Naive thymus-derived CD8-positive, alpha-beta T cell (primary cell): ENCODE measurements around the gene P2RX3. TPM values are rescaled to one million over a fixed set of nuclear protein-coding genes. Genes with fewer than 3 reads are reported as not detected.

Experiments used
- ATAC-seq, 2 donors: fragments of 150-1000 bp; cut with Tn5 transposase in 1 of 2; sonication (Bioruptor Pico), chemical (Tn5 transposase) in 1 of 2; 1 replicate in 1 of 2; 2 replicates in 1 of 2; pipeline ENCODE4 v1.10.0; 2021; ENCODE audit warnings: mild to moderate bottlenecking in 2 of 2, moderate library complexity in 2 of 2
- POLR2A ChIA-PET: fragments of 350-600 bp; sonication (Branson Sonifier 250); formaldehyde crosslinking; loops from one replicate; lab custom pipeline; 2021; ENCODE audit warnings: antibody characterized with exemption; lab: Charles Lee
- DNase-seq, 10 donors: peaks; one replicate each; pipeline versions ENCODE4 v3.0.0 to v3.0.0-alpha.2; 2020 to 2022
- H3K27ac Mint-ChIP-seq, 10 donors: one replicate each; pipeline ENCODE4 v1.8.0; 2020 to 2022; ENCODE audit warnings: mild to moderate bottlenecking in 10 of 10, mixed read lengths in 10 of 10, moderate library complexity in 4 of 10, inconsistent platforms in 1 of 10
- H3K27me3 Mint-ChIP-seq, 5 donors: one replicate each; pipeline ENCODE4 v1.8.0; 2021 to 2022; ENCODE audit warnings: mixed read lengths in 5 of 5
- H3K36me3 Mint-ChIP-seq, 3 donors: one replicate each; pipeline ENCODE4 v1.8.0; 2020 to 2022; ENCODE audit warnings: mixed read lengths in 3 of 3, mild to moderate bottlenecking in 2 of 3, inconsistent platforms in 1 of 3
- H3K4me1 Mint-ChIP-seq, 4 donors: one replicate each; pipeline ENCODE4 v1.8.0; 2021 to 2022; ENCODE audit warnings: mixed read lengths in 4 of 4
- H3K4me3 Mint-ChIP-seq, 10 donors: one replicate each; pipeline ENCODE4 v1.8.0; 2020 to 2022; ENCODE audit warnings: mild to moderate bottlenecking in 10 of 10, mixed read lengths in 10 of 10, moderate library complexity in 6 of 10, inconsistent platforms in 1 of 10
- H3K9me3 Mint-ChIP-seq, 9 donors: one replicate each; pipeline ENCODE4 v1.8.0; 2020 to 2022; ENCODE audit warnings: mixed read lengths in 9 of 9, mild to moderate bottlenecking in 3 of 9, inconsistent platforms in 1 of 9, moderate library complexity in 1 of 9
- polyA plus RNA-seq, 3 donors: library from polyadenylated mRNA; unstranded; fragments of 300-500 nt; fragmentation: Illumina TruSeq; gene quantifications; one replicate each; pipeline ENCODE4 v1.2.3, GENCODE V29; 2021
- total RNA-seq, 8 experiments: library from RNA in 2 of 8; stranded (reverse) in 2 of 8; gene quantifications; one replicate each; pipeline ENCODE4 v1.2.3 and lab custom pipeline; 2021 to 2026

The P2RX3 gene
- total and polyA plus RNA-seq, 5 experiments from 2014 or later: not detected

- H3K27ac Mint-ChIP-seq: no peak overlapping the region
- H3K4me3 Mint-ChIP-seq: no peak overlapping the region
- H3K36me3 Mint-ChIP-seq: no peaks in the 10 kb centered on the region
- ATAC-seq: no peak
- POLR2A ChIA-PET: no interaction called here
- DNase-seq: no peak
- H3K27me3 Mint-ChIP-seq: peaks cover 0 to 2% (median 0%) of the 10 kb centered on the region in 5 donors
- H3K9me3 Mint-ChIP-seq: no peaks in the 10 kb centered on the region
- no peaks in the 10 kb centered on the region for H3K4me1 Mint-ChIP-seq
Measured at GRCh38 chr11:57370941-57371340, 32.8 kb downstream of the P2RX3 start.

- POLR2A ChIA-PET: no interaction called here
- DNase-seq (no peak), ATAC-seq (no peak)
- Mint-ChIP-seq H3K4me3 (no peak overlapping the region), H3K4me1 (no peaks in the 10 kb centered on the region), H3K36me3 (no peaks in the 10 kb centered on the region), H3K27me3 (peaks cover 3 to 15% (median 11%) of the 10 kb centered on the region in 5 donors), H3K27ac (no peak overlapping the region), H3K9me3 (no peaks in the 10 kb centered on the region)
Measured at GRCh38 chr11:57373146-57373545, 35.0 kb downstream of the P2RX3 start.

GRCh38 chr11:57374966-57375365, 36.8 kb downstream of the P2RX3 start:
- no peaks in the 10 kb centered on the region for H3K4me1 Mint-ChIP-seq
- no peak overlapping the region for H3K27ac Mint-ChIP-seq
- DNase-seq: no peak
- H3K4me3 Mint-ChIP-seq: no peak overlapping the region
- peaks cover 4 to 22% (median 15%) of the 10 kb centered on the region in 5 donors for H3K27me3 Mint-ChIP-seq
- H3K9me3 Mint-ChIP-seq: no peaks in the 10 kb centered on the region
- no peaks in the 10 kb centered on the region for H3K36me3 Mint-ChIP-seq
- POLR2A ChIA-PET: no interaction called here
- ATAC-seq: no peak

GRCh38 chr11:57375490-57375889, 37.3 kb downstream of the P2RX3 start:
- POLR2A ChIA-PET: no interaction called here

GRCh38 chr11:57376095-57377090, 38.2 kb downstream of the P2RX3 start:
- Mint-ChIP-seq H3K4me1 (no peaks in the 10 kb centered on the region), H3K27me3 (peaks cover 6 to 27% (median 15%) of the 10 kb centered on the region in 5 donors), H3K36me3 (no peaks in the 10 kb centered on the region), H3K27ac (no peak overlapping the region), H3K4me3 (no peak overlapping the region), H3K9me3 (peaks cover 0 to 2% (median 0%) of the 10 kb centered on the region in 9 donors)
- POLR2A ChIA-PET: no interaction called here
- DNase-seq (no peak), ATAC-seq (no peak)

More at GRCh38 chr11:57375490-57375889, 37.3 kb downstream of the P2RX3 start:
- DNase-seq (no peak), ATAC-seq (no peak)
- H3K9me3 Mint-ChIP-seq: peaks cover 0 to 1% (median 0%) of the 10 kb centered on the region in 9 donors
- H3K4me3 Mint-ChIP-seq: no peak overlapping the region
- peaks cover 6 to 23% (median 15%) of the 10 kb centered on the region in 5 donors for H3K27me3 Mint-ChIP-seq
- H3K27ac Mint-ChIP-seq: peak overlapping the region in 1 of 10 donors; percentile 72
- H3K36me3 Mint-ChIP-seq: no peaks in the 10 kb centered on the region
- no peaks in the 10 kb centered on the region for H3K4me1 Mint-ChIP-seq

GRCh38 chr11:57377107-57377506, 39.0 kb downstream of the P2RX3 start:
- DNase-seq: no peak
- Mint-ChIP-seq H3K4me1 (no peaks in the 10 kb centered on the region), H3K9me3 (peaks cover 0 to 2% (median 0%) of the 10 kb centered on the region in 9 donors)

GRCh38 chr11:57378186-57378585, 40.0 kb downstream of the P2RX3 start:
- ATAC-seq: no peak
- Mint-ChIP-seq H3K27me3 (peaks cover 6 to 40% (median 15%) of the 10 kb centered on the region in 5 donors), H3K27ac (no peak overlapping the region), H3K36me3 (no peaks in the 10 kb centered on the region), H3K4me1 (no peaks in the 10 kb centered on the region), H3K9me3 (peaks cover 0 to 2% (median 0%) of the 10 kb centered on the region in 9 donors), H3K4me3 (no peak overlapping the region)
- POLR2A ChIA-PET: no interaction called here
- no peak for DNase-seq

More at GRCh38 chr11:57377107-57377506, 39.0 kb downstream of the P2RX3 start:
- no peak overlapping the region for H3K27ac Mint-ChIP-seq
- no peak for ATAC-seq
- no peaks in the 10 kb centered on the region for H3K36me3 Mint-ChIP-seq
- POLR2A ChIA-PET: no interaction called here
- H3K4me3 Mint-ChIP-seq: no peak overlapping the region
- H3K27me3 Mint-ChIP-seq: peaks cover 6 to 32% (median 15%) of the 10 kb centered on the region in 5 donors

- peaks cover 6 to 40% (median 15%) of the 10 kb centered on the region in 5 donors for H3K27me3 Mint-ChIP-seq
- ATAC-seq: no peak
Measured at GRCh38 chr11:57379732-57380131, 41.6 kb downstream of the P2RX3 start.

GRCh38 chr11:57380975-57381374, 42.8 kb downstream of the P2RX3 start, which contains the start of gene PRG3:
TSS of gene PRG3 (minus strand) at chr11:57381150. CDS start at chr11:57380708, 442 bp downstream.
- POLR2A ChIA-PET: no interaction called here
- no peak for ATAC-seq
- Mint-ChIP-seq H3K9me3 (peaks cover 0 to 2% (median 0%) of the 10 kb centered on the region in 9 donors), H3K27ac (peak within 1 kb of the TSS in 1 of 10 donors; percentile 59), H3K4me3 (no peak within 1 kb of the TSS), H3K36me3 (no peaks in the 10 kb centered on the region), H3K4me1 (no peaks in the 10 kb centered on the region), H3K27me3 (peaks cover 6 to 40% (median 15%) of the 10 kb centered on the region in 5 donors)
- DNase-seq: no peak

More at GRCh38 chr11:57379732-57380131, 41.6 kb downstream of the P2RX3 start:
- H3K27ac Mint-ChIP-seq: peak overlapping the region in 1 of 10 donors; percentile 73
- no peak for DNase-seq
- no peaks in the 10 kb centered on the region for H3K36me3 Mint-ChIP-seq
- POLR2A ChIA-PET: no interaction called here
- H3K9me3 Mint-ChIP-seq: peaks cover 0 to 2% (median 0%) of the 10 kb centered on the region in 9 donors
- H3K4me3 Mint-ChIP-seq: no peak overlapping the region
- H3K4me1 Mint-ChIP-seq: no peaks in the 10 kb centered on the region

GRCh38 chr11:57386178-57386940, 48.2 kb downstream of the P2RX3 start:
- DNase-seq: no peak
- Mint-ChIP-seq H3K9me3 (no peaks in the 10 kb centered on the region), H3K27me3 (peaks cover 0 to 24% (median 0%) of the 10 kb centered on the region in 5 donors), H3K27ac (no peak overlapping the region), H3K36me3 (no peaks in the 10 kb centered on the region), H3K4me3 (no peak overlapping the region), H3K4me1 (peaks cover 0 to 2% (median 0%) of the 10 kb centered on the region in 4 donors)
- ATAC-seq: no peak
- POLR2A ChIA-PET: no interaction called here

GRCh38 chr11:57387289-57388030, 49.3 kb downstream of the P2RX3 start:
- POLR2A ChIA-PET: no interaction called here

GRCh38 chr11:57390535-57390934, 52.4 kb downstream of the P2RX3 start, which contains the start of gene PRG2:
TSS of gene PRG2 (minus strand) at chr11:57390650. CDS start at chr11:57389944, 706 bp downstream.
- Mint-ChIP-seq H3K4me3 (no peak within 1 kb of the TSS), H3K4me1 (peaks cover 0 to 2% (median 0%) of the 10 kb centered on the region in 4 donors), H3K27ac (no peak within 1 kb of the TSS), H3K36me3 (no peaks in the 10 kb centered on the region), H3K9me3 (no peaks in the 10 kb centered on the region), H3K27me3 (peaks cover 0 to 8% (median 0%) of the 10 kb centered on the region in 5 donors)
- POLR2A ChIA-PET: no interaction called here
- ATAC-seq (no peak), DNase-seq (no peak)

More at GRCh38 chr11:57387289-57388030, 49.3 kb downstream of the P2RX3 start:
- no peaks in the 10 kb centered on the region for H3K36me3 Mint-ChIP-seq
- ATAC-seq (no peak), DNase-seq (no peak)
- H3K4me1 Mint-ChIP-seq: peaks cover 0 to 2% (median 0%) of the 10 kb centered on the region in 4 donors
- H3K27ac Mint-ChIP-seq: no peak overlapping the region
- H3K27me3 Mint-ChIP-seq: peaks cover 0 to 13% (median 0%) of the 10 kb centered on the region in 5 donors
- H3K9me3 Mint-ChIP-seq: no peaks in the 10 kb centered on the region
- no peak overlapping the region for H3K4me3 Mint-ChIP-seq
